HCT116 (cell line): Measurements from ENCODE around the gene OBSCN. TPM values are rescaled to one million over a fixed set of nuclear protein-coding genes. Genes with fewer than 3 reads are reported as not detected.

Experiments
- ATAC-seq: fragments of 200-7000 bp; cut with Tn5 transposase; 2 replicates; pipeline ENCODE4 v1.9.1; 2020; ENCODE audit warnings: mild to moderate bottlenecking, moderate library complexity
- BruUV-seq: library from RNA; stranded (reverse); fragments of 400-500 nt; replicated peaks from 2 replicates; lab custom pipeline; 2021; lab: Mats Ljungman, UMichigan
- CTCF ChIA-PET: fragments of 300-600 bp; sonication (Branson Sonifier 250); formaldehyde crosslinking; loops from one replicate; lab custom pipeline; 2021; ENCODE audit warnings: antibody characterized with exemption; lab: Charles Lee
- POLR2A ChIA-PET: fragments of 300-600, 350-600 bp; sonication (Branson Sonifier 250); formaldehyde crosslinking; loops from one replicate; lab custom pipeline; 2021; ENCODE audit warnings: antibody characterized with exemption; lab: Charles Lee
- RAD21 ChIA-PET, 2 experiments: fragments of 300-600 bp; sonication (Branson Sonifier 250); formaldehyde crosslinking; loops; one replicate each; lab custom pipeline; 2023; ENCODE audit warnings: low total read pairs in 2 of 2; ENCODE audit not compliant: uncharacterized antibody in 2 of 2, unreplicated experiment in 2 of 2, low non-redundant PET in 1 of 2; lab: Charles Lee
- DNase-seq: peaks from one replicate; pipeline ENCODE4 v3.0.0-alpha.2; 2010; ENCODE audit warnings: low read depth, low spot score
- H2AFZ ChIP-seq: fragments of 200-600 bp; shearing (Covaris generic), sonication (generic); 2 replicates; pipeline ENCODE4 v1.6.1; 2017; ENCODE audit warnings: low read depth, mixed run types, mixed read lengths, antibody characterized with exemption, low read length; ENCODE audit not compliant: poor library complexity, severe bottlenecking
- H3K27ac ChIP-seq: 2 replicates; pipeline ENCODE4 v1.5.1; 2012; ENCODE audit warnings: low read depth, low read length
- H3K27me3 ChIP-seq: fragments of 200-600 bp; sonication (generic); 2 replicates; pipeline ENCODE4 v1.6.1; 2016; ENCODE audit warnings: mixed run types, low read length, mixed read lengths; ENCODE audit not compliant: insufficient read depth
- H3K36me3 ChIP-seq, 2 experiments: fragments of 200-500 bp in 1 of 2; fragments of 200-600 bp in 1 of 2; sonication (Bioruptor generic) in 1 of 2; sonication (generic) in 1 of 2; 2 replicates each; pipeline versions ENCODE4 v1.5.1 to v1.6.1; 2014 to 2016; ENCODE audit warnings: low read length in 2 of 2, inconsistent platforms in 1 of 2, mixed read lengths in 1 of 2, mixed run types in 1 of 2; ENCODE audit not compliant: insufficient read depth in 2 of 2, control insufficient read depth in 1 of 2
- H3K4me1 ChIP-seq, 2 experiments: fragments of 200-600 bp in 1 of 2; sonication (generic) in 1 of 2; 2 replicates each; pipeline versions ENCODE4 v1.5.1 to v1.6.1; 2012 to 2017; ENCODE audit warnings: low read length in 2 of 2, inconsistent platforms in 1 of 2, mild to moderate bottlenecking in 1 of 2, mixed read lengths in 1 of 2, mixed run types in 1 of 2, moderate library complexity in 1 of 2; ENCODE audit not compliant: insufficient read depth in 2 of 2, control insufficient read depth in 1 of 2
- H3K4me2 ChIP-seq: fragments of 200-600 bp; sonication (generic); 2 replicates; pipeline ENCODE4 v1.6.1; 2017; ENCODE audit warnings: mixed run types, low read length, mixed read lengths
- H3K4me3 ChIP-seq, 2 experiments: fragments of 200-600 bp in 1 of 2; sonication (generic) in 1 of 2; replicated peaks in 1 of 2; 2 replicates each; pipeline ENCODE4 v1.5.1; 2011 to 2016; ENCODE audit warnings: low read length in 2 of 2, control low read depth in 1 of 2, low read depth in 1 of 2, mild to moderate bottlenecking in 1 of 2, mixed read lengths in 1 of 2, mixed run types in 1 of 2
- H3K79me2 ChIP-seq: fragments of 200-600 bp; sonication (generic); 2 replicates; pipeline ENCODE4 v1.6.1; 2017; ENCODE audit warnings: mild to moderate bottlenecking, mixed run types, low read length, moderate library complexity, mixed read lengths; ENCODE audit not compliant: insufficient read depth
- H3K9ac ChIP-seq: fragments of 200-600 bp; sonication (generic); 2 replicates; pipeline ENCODE4 v1.6.1; 2016; ENCODE audit warnings: low read length, mixed read lengths
- H3K9me2 ChIP-seq: fragments of 200-600 bp; sonication (generic), shearing (Covaris generic); 2 replicates; pipeline ENCODE4 v1.6.1; 2017; ENCODE audit warnings: mixed run types, mild to moderate bottlenecking, moderate library complexity; ENCODE audit not compliant: insufficient read depth
- H3K9me3 ChIP-seq, 2 experiments: fragments of 200-500 bp in 1 of 2; fragments of 200-600 bp in 1 of 2; sonication (Bioruptor generic) in 1 of 2; sonication (generic) in 1 of 2; 2 replicates each; pipeline ENCODE4 v1.6.1; 2014 to 2017; ENCODE audit warnings: low read length in 2 of 2, mixed read lengths in 2 of 2, inconsistent platforms in 1 of 2, low read depth in 1 of 2, mild to moderate bottlenecking in 1 of 2, mixed run types in 1 of 2, moderate library complexity in 1 of 2; ENCODE audit not compliant: control insufficient read depth in 1 of 2, insufficient read depth in 1 of 2
- H4K20me1 ChIP-seq: fragments of 200-600 bp; sonication (generic), shearing (Covaris generic); 2 replicates; pipeline ENCODE4 v1.6.1; 2017; ENCODE audit warnings: mixed run types, mild to moderate bottlenecking, moderate library complexity; ENCODE audit not compliant: insufficient read depth
- ATF3 ChIP-seq: IDR thresholded peaks from 2 replicates; pipeline ENCODE4 v1.6.1; 2012
- CBX3 ChIP-seq: IDR thresholded peaks from 2 replicates; pipeline ENCODE4 v1.6.1; 2012; ENCODE audit warnings: low read depth
- CTCF ChIP-seq, 3 experiments: fragments of 200-600 bp in 1 of 3; sonication (generic) in 1 of 3; IDR thresholded peaks in 2 of 3; conservative IDR thresholded peaks in 1 of 3; 2 replicates each; pipeline ENCODE4 v1.5.1; 2012 to 2017; ENCODE audit warnings: low read depth in 2 of 3, low read length in 2 of 3, antibody characterized with exemption in 1 of 3, borderline replicate concordance in 1 of 3, control low read depth in 1 of 3, mild to moderate bottlenecking in 1 of 3, mixed read lengths in 1 of 3, mixed run types in 1 of 3, moderate library complexity in 1 of 3; ENCODE audit not compliant: insufficient read depth in 1 of 3
- EGR1 ChIP-seq: IDR thresholded peaks from 2 replicates; pipeline ENCODE4 v1.6.1; 2012; ENCODE audit warnings: low read depth
- ELF1 ChIP-seq: IDR thresholded peaks from 2 replicates; pipeline ENCODE4 v1.6.1; 2012; ENCODE audit warnings: low read depth, borderline replicate concordance
- EZH2 ChIP-seq: fragments of 200-600 bp; sonication (generic); IDR thresholded peaks from 2 replicates; pipeline ENCODE4 v1.6.1; 2017; ENCODE audit warnings: antibody characterized with exemption, mixed run types
- EZH2phosphoT487 ChIP-seq: fragments of 200-600 bp; IDR thresholded peaks from 2 replicates; pipeline ENCODE4 v1.6.1; 2018; ENCODE audit warnings: antibody characterized with exemption, borderline replicate concordance
- FOSL1 ChIP-seq: IDR thresholded peaks from 2 replicates; pipeline ENCODE4 v1.6.1; 2012; ENCODE audit warnings: low read depth
- JUND ChIP-seq: IDR thresholded peaks from 2 replicates; pipeline ENCODE4 v1.6.1; 2012
- MAX ChIP-seq: IDR thresholded peaks from 2 replicates; pipeline ENCODE4 v1.6.1; 2012
- POLR2A ChIP-seq: IDR thresholded peaks from 2 replicates; pipeline ENCODE4 v1.7.0; 2011; ENCODE audit warnings: borderline replicate concordance; ENCODE audit not compliant: insufficient read depth, insufficient read length; ENCODE audit errors: extremely low read depth
- POLR2AphosphoS5 ChIP-seq: IDR thresholded peaks from 2 replicates; pipeline ENCODE4 v1.6.1; 2011; ENCODE audit warnings: mild to moderate bottlenecking, low read depth, low read length, moderate library complexity
- RAD21 ChIP-seq: IDR thresholded peaks from 2 replicates; pipeline ENCODE4 v1.6.1; 2012; ENCODE audit warnings: low read depth, mild to moderate bottlenecking
- REST ChIP-seq: IDR thresholded peaks from 2 replicates; pipeline ENCODE4 v1.6.1; 2012; ENCODE audit warnings: low read depth
- SIN3A ChIP-seq: IDR thresholded peaks from 2 replicates; pipeline ENCODE4 v1.6.1; 2012; ENCODE audit warnings: low read depth
- TCF7L2 ChIP-seq: IDR thresholded peaks from 2 replicates; pipeline ENCODE4 v1.7.0; 2011; ENCODE audit warnings: borderline replicate concordance, inconsistent platforms; ENCODE audit not compliant: insufficient read depth, insufficient read length; ENCODE audit errors: extremely low read depth
- YY1 ChIP-seq: IDR thresholded peaks from 2 replicates; pipeline ENCODE4 v1.6.1; 2011; ENCODE audit warnings: low read length, low read depth, moderate library complexity, mild to moderate bottlenecking; ENCODE audit not compliant: insufficient replicate concordance; ENCODE audit errors: extremely low read depth
- ZBTB33 ChIP-seq: IDR thresholded peaks from 2 replicates; pipeline ENCODE4 v1.6.1; 2011; ENCODE audit warnings: mild to moderate bottlenecking, low read length, moderate library complexity; ENCODE audit not compliant: insufficient replicate concordance; ENCODE audit errors: extremely low read depth
- ZFX ChIP-seq: fragments of 450-650 bp; IDR thresholded peaks from 2 replicates; pipeline ENCODE4 v1.6.1; 2017
- ZNF274 ChIP-seq: fragments of 200-500 bp; sonication (Bioruptor generic); IDR thresholded peaks from 2 replicates; pipeline ENCODE4 v1.6.1; 2014; ENCODE audit warnings: mild to moderate bottlenecking, low read depth, low read length, inconsistent platforms
- intact Hi-C: fragments of 100-400 bp; cut with micrococcal nuclease; formaldehyde crosslinking; loops from 2 replicates; pipeline ENCODE4 v1.10.0; 2022
- total RNA-seq: library from RNA; stranded (reverse); gene quantifications from one replicate; pipeline ENCODE4 v1.2.1, GENCODE V29; 2021; ENCODE audit not compliant: unreplicated experiment

OBSCN gene
- total RNA-seq, 1 experiment from 2014 or later: 16.6 TPM

GRCh38 chr1:228177183-228177475 lies 30.7 kb upstream of the OBSCN start:
- ChIA-PET POLR2A (interaction anchor here (0.9 to 1.6 kb wide), 2 partner anchors 11 to 12 kb away, joined by 3 read pairs; no protein-coding TSS in a partner anchor), CTCF (interaction anchor here (0.6 kb wide), 1 partner anchor 36 kb away, joined by 3 read pairs; no protein-coding TSS in a partner anchor), RAD21 (no interaction called here)
- Histone ChIP-seq H3K4me3 (no peak overlapping the region), H3K9me2 (no peaks in the 10 kb centered on the region), H3K27ac (no peak overlapping the region), H3K79me2 (no peaks in the 10 kb centered on the region), H3K4me2 (no peak overlapping the region), H3K9me3 (no peaks in the 10 kb centered on the region), H2AFZ (no peak overlapping the region), H3K4me1 (peaks cover 5 to 25% of the 10 kb centered on the region in 2 experiments), H4K20me1 (no peaks in the 10 kb centered on the region), H3K27me3 (no peaks in the 10 kb centered on the region), H3K9ac (no peak overlapping the region), H3K36me3 (no peaks in the 10 kb centered on the region)
- TF ChIP-seq ELF1 (no peak), EGR1 (no peak), JUND (no peak), ATF3 (no peak), YY1 (no peak), FOSL1 (no peak), RAD21 (no peak), SIN3A (no peak), MAX (no peak), ZNF274 (no peak), POLR2AphosphoS5 (no peak), CBX3 (no peak), EZH2 (no peak), CTCF (IDR thresholded peaks at IDR 0.05 in 2 of 3, conservative IDR thresholded peaks at IDR 0.05 in 1 of 3; ENCODE audit: borderline replicate concordance in 1 of 3, insufficient read depth in 1 of 3, low read depth in 2 of 3, low read length in 2 of 3) (no peak), EZH2phosphoT487 (no peak), POLR2A (no peak), ZFX (no peak), ZBTB33 (no peak), REST (no peak), TCF7L2 (no peak)
- DNase-seq: no peak
- intact Hi-C loops: no loop called here
- BruUV-seq: no TSS peak
- no peak for ATAC-seq
